Endodermal cell (in vitro differentiated cells): Measurements from ENCODE around the gene AMBRA1. TPM values are rescaled to one million over a fixed set of nuclear protein-coding genes. Genes with fewer than 3 reads are reported as not detected.

Experiments
- DNase-seq: peaks from one replicate; pipeline ENCODE4 v3.0.0-alpha.2; 2017
- H3K27ac ChIP-seq: 2 replicates; pipeline ENCODE4 v1.5.1; 2013; ENCODE audit warnings: mild to moderate bottlenecking, low read depth, low read length, moderate library complexity
- H3K27me3 ChIP-seq: 2 replicates; pipeline ENCODE4 v1.6.1; 2013; ENCODE audit warnings: mild to moderate bottlenecking, low read length, moderate library complexity; ENCODE audit not compliant: insufficient read depth, control insufficient read depth, poor library complexity, severe bottlenecking
- H3K36me3 ChIP-seq: 2 replicates; pipeline ENCODE4 v1.7.0; 2013; ENCODE audit warnings: mild to moderate bottlenecking, low read length, moderate library complexity; ENCODE audit not compliant: control insufficient read depth, insufficient read depth
- H3K4me1 ChIP-seq: one replicate; pipeline ENCODE4 v1.7.0; 2013; ENCODE audit warnings: low read length; ENCODE audit not compliant: control insufficient read depth, insufficient read depth
- H3K4me3 ChIP-seq: 2 replicates; pipeline ENCODE4 v1.5.1; 2013; ENCODE audit warnings: mild to moderate bottlenecking, low read length, moderate library complexity
- H3K9ac ChIP-seq: 2 replicates; pipeline ENCODE4 v1.6.1; 2013; ENCODE audit warnings: mild to moderate bottlenecking, low read length, moderate library complexity; ENCODE audit not compliant: poor library complexity, severe bottlenecking; ENCODE audit errors: extremely low read depth
- H3K9me3 ChIP-seq: 2 replicates; pipeline ENCODE4 v1.6.1; 2013; ENCODE audit warnings: mild to moderate bottlenecking, low read length, moderate library complexity; ENCODE audit not compliant: control insufficient read depth
- H3K27ac Mint-ChIP-seq: 2 replicates; pipeline ENCODE4 v1.8.0; 2020; ENCODE audit warnings: mixed read lengths
- H3K27me3 Mint-ChIP-seq: 2 replicates; pipeline ENCODE4 v1.8.0; 2021; ENCODE audit warnings: mild to moderate bottlenecking, mixed read lengths; ENCODE audit not compliant: insufficient read depth
- H3K36me3 Mint-ChIP-seq: 2 replicates; pipeline ENCODE4 v1.8.0; 2020; ENCODE audit warnings: low read depth, mixed read lengths
- H3K4me1 Mint-ChIP-seq: 2 replicates; pipeline ENCODE4 v1.8.0; 2020; ENCODE audit warnings: mixed read lengths
- H3K4me3 Mint-ChIP-seq: 2 replicates; pipeline ENCODE4 v1.8.0; 2020; ENCODE audit warnings: mild to moderate bottlenecking, moderate library complexity, mixed read lengths
- H3K9me3 Mint-ChIP-seq: 2 replicates; pipeline ENCODE4 v1.8.0; 2020; ENCODE audit warnings: mild to moderate bottlenecking, mixed read lengths
- CTCF ChIP-seq: fragments of 200-600 bp; sonication (generic); conservative IDR thresholded peaks from 2 replicates; pipeline ENCODE4 v1.5.0; 2021; ENCODE audit warnings: antibody characterized with exemption, mild to moderate bottlenecking
- WGBS, 2 experiments: methylation state at CpG; one replicate each; pipeline versions ENCODE4 v1.1.5 to v1.1.7; 2013; ENCODE audit warnings: missing lambda C conversion rate in 2 of 2, mixed read lengths in 1 of 2; ENCODE audit not compliant: insufficient coverage in 1 of 2, insufficient read length in 1 of 2; 5-methylcytosine and 5-hydroxymethylcytosine counted together
- total RNA-seq, 2 donors: library from RNA; stranded (reverse); fragmentation: NEBNext Ultra II Directional in 1 of 2; extraction: Animal tissue kit (Norgen Biotek cat#: 25700) in 1 of 2; gene quantifications; 2 replicates in 1 of 2; 3 replicates in 1 of 2; pipeline ENCODE4 v1.2.1, GENCODE V29; 2021

AMBRA1 gene
- total RNA-seq, 2 donors from 2014 or later = 54.5 to 67.8 TPM

GRCh38 chr11:46477136-46477535 lies 116.7 kb downstream of the AMBRA1 start:
- Histone ChIP-seq H3K9me3 (no peaks in the 10 kb centered on the region), H3K27ac (no peak overlapping the region), H3K36me3 (peaks cover 14% of the 10 kb centered on the region), H3K4me1 (no peaks in the 10 kb centered on the region), H3K4me3 (no peak overlapping the region), H3K9ac (no peak overlapping the region), H3K27me3 (no peaks in the 10 kb centered on the region)
- Mint-ChIP-seq H3K9me3 (no peaks in the 10 kb centered on the region), H3K36me3 (peaks cover 7% of the 10 kb centered on the region), H3K27me3 (no peaks in the 10 kb centered on the region), H3K4me1 (peaks cover 2% of the 10 kb centered on the region), H3K4me3 (no peak overlapping the region), H3K27ac (no peak overlapping the region)
- no peak for DNase-seq
- no peak for TF ChIP-seq CTCF
- 64% methylated on average over 1 of the region's 1 CpG; no CpG with 5 or more reads in 1 of the 2 experiments for WGBS, 2 experiments

GRCh38 chr11:46475926-46476545 lies 117.8 kb downstream of the AMBRA1 start:
- H3K27ac ChIP-seq = no peak overlapping the region
- H3K27me3 ChIP-seq = no peaks in the 10 kb centered on the region
- TF ChIP-seq CTCF = no peak
- no peak overlapping the region for H3K27ac Mint-ChIP-seq
- DNase-seq = no peak
- no peaks in the 10 kb centered on the region for H3K9me3 Mint-ChIP-seq
- peaks cover 8% of the 10 kb centered on the region for H3K36me3 Mint-ChIP-seq
- no peaks in the 10 kb centered on the region for H3K9me3 ChIP-seq
- H3K36me3 ChIP-seq = peaks cover 12% of the 10 kb centered on the region
- H3K4me1 Mint-ChIP-seq = peaks cover 2% of the 10 kb centered on the region
- WGBS, 2 experiments = 93 to 96% methylated on average over 3 to 5 of the region's 5 CpGs
- no peak overlapping the region for H3K4me3 Mint-ChIP-seq
- H3K27me3 Mint-ChIP-seq = no peaks in the 10 kb centered on the region
- no peaks in the 10 kb centered on the region for H3K4me1 ChIP-seq
- H3K9ac ChIP-seq = no peak overlapping the region
- no peak overlapping the region for H3K4me3 ChIP-seq

GRCh38 chr11:46475051-46475925 lies 118.5 kb downstream of the AMBRA1 start:
- no peak overlapping the region for H3K27ac ChIP-seq
- Mint-ChIP-seq H3K4me3 (no peak overlapping the region), H3K27ac (no peak overlapping the region), H3K4me1 (peaks cover 2% of the 10 kb centered on the region), H3K36me3 (peaks cover 8% of the 10 kb centered on the region), H3K27me3 (no peaks in the 10 kb centered on the region), H3K9me3 (no peaks in the 10 kb centered on the region)
- TF ChIP-seq CTCF = no peak
- no peak overlapping the region for H3K9ac ChIP-seq
- H3K4me1 ChIP-seq = no peaks in the 10 kb centered on the region
- no peaks in the 10 kb centered on the region for H3K27me3 ChIP-seq
- DNase-seq = no peak
- peaks cover 12% of the 10 kb centered on the region for H3K36me3 ChIP-seq
- H3K4me3 ChIP-seq = no peak overlapping the region
- H3K9me3 ChIP-seq = no peaks in the 10 kb centered on the region
- 90 to 94% methylated on average over 7 of the region's 7 CpGs for WGBS, 2 experiments
